Suprapubic skin (tissue), 4 donors: ENCODE data around the gene SYNRG.
"Not testable (repeated sequence)": the region's sequence is repeated elsewhere in the genome, so short reads cannot be mapped to it uniquely, and the experiment has no call there.

Experiments
- CTCF ChIP-seq, 2 donors: fragments of 200-600 bp in 1 of 2; fragments of 450-650 bp in 1 of 2; sonication (generic) in 1 of 2; IDR thresholded peaks; one replicate each; pipeline ENCODE4 v1.5.1; 2016 to 2019; ENCODE audit warnings: antibody characterized with exemption in 2 of 2, mild to moderate bottlenecking in 1 of 2, moderate library complexity in 1 of 2
- EP300 ChIP-seq: sonication (generic); formaldehyde crosslinking; IDR thresholded peaks from one replicate; pipeline ENCODE4 v1.6.1; 2017; ENCODE audit warnings: antibody characterized with exemption
- POLR2AphosphoS5 ChIP-seq, 3 donors: sonication (generic); formaldehyde crosslinking; IDR thresholded peaks; one replicate each; pipeline ENCODE4 v1.6.1; 2017; ENCODE audit warnings: antibody characterized with exemption in 3 of 3

- not testable (repeated sequence) for TF ChIP-seq CTCF (IDR thresholded peaks at IDR 0.05); EP300; POLR2AphosphoS5 (IDR thresholded peaks at IDR 0.05)
These were observed 813 bp upstream of the SYNRG start for GRCh38 chr17:37610041-37610420.
